Esophagus muscularis mucosa (tissue), 4 donors: ENCODE measurements around the gene DNM1. TPM values are rescaled to one million over a fixed set of nuclear protein-coding genes. Genes with fewer than 3 reads are reported as not detected.

Source experiments
- DNase-seq: peaks from one replicate; pipeline ENCODE4 v3.0.0-alpha.2; 2017; ENCODE audit errors: extremely low spot score
- H3K27ac ChIP-seq, 4 donors: fragments of 200-600 bp; sonication (generic); replicated peaks in 1 of 4; 1 replicate in 3 of 4; 2 replicates in 1 of 4; pipeline ENCODE4 v1.5.1; 2016 to 2019; ENCODE audit warnings: mild to moderate bottlenecking in 1 of 4
- H3K27me3 ChIP-seq, 4 donors: fragments of 200-600 bp; sonication (generic); one replicate each; pipeline versions ENCODE4 v1.5.1 to v1.6.0; 2016 to 2019
- H3K36me3 ChIP-seq, 4 donors: fragments of 200-600 bp; sonication (generic); one replicate each; pipeline ENCODE4 v1.5.1; 2016 to 2019
- H3K4me1 ChIP-seq, 4 donors: fragments of 200-600 bp; sonication (generic); one replicate each; pipeline ENCODE4 v1.5.1; 2016 to 2019
- H3K4me3 ChIP-seq, 4 donors: fragments of 200-600 bp; sonication (generic); 1 replicate in 2 of 4; 2 replicates in 2 of 4; pipeline ENCODE4 v1.5.1; 2016 to 2019; ENCODE audit warnings: mild to moderate bottlenecking in 4 of 4, moderate library complexity in 1 of 4
- H3K9me3 ChIP-seq, 4 donors: fragments of 200-600 bp; sonication (generic); 1 replicate in 3 of 4; 2 replicates in 1 of 4; pipeline ENCODE4 v1.5.1; 2016 to 2019
- CTCF ChIP-seq, 3 experiments: fragments of 200-600 bp in 2 of 3; fragments of 450-650 bp in 1 of 3; sonication (generic) in 2 of 3; IDR thresholded peaks; one replicate each; pipeline ENCODE4 v1.5.1; 2017 to 2019; ENCODE audit warnings: antibody characterized with exemption in 3 of 3, mild to moderate bottlenecking in 2 of 3, moderate library complexity in 1 of 3
- EP300 ChIP-seq: sonication (generic); formaldehyde crosslinking; IDR thresholded peaks from one replicate; pipeline ENCODE4 v1.6.1; 2017; ENCODE audit warnings: antibody characterized with exemption
- POLR2A ChIP-seq: fragments of 450-650 bp; IDR thresholded peaks from one replicate; pipeline ENCODE4 v1.6.1; 2017; ENCODE audit warnings: antibody characterized with exemption, moderate library complexity, mild to moderate bottlenecking, low read depth
- POLR2AphosphoS5 ChIP-seq, 2 donors: sonication (generic); formaldehyde crosslinking; IDR thresholded peaks; one replicate each; pipeline ENCODE4 v1.6.1; 2017; ENCODE audit warnings: antibody characterized with exemption in 2 of 2
- WGBS: methylation state at CpG from one replicate; pipeline ENCODE4 v1.1.5; 2018; 5-methylcytosine and 5-hydroxymethylcytosine counted together
- intact Hi-C: fragments of 100-400 bp; cut with DNase I; formaldehyde crosslinking; loops from one replicate; pipeline ENCODE4 v1.15.1; 2023
- small RNA-seq, 3 donors: library from RNA; depleted of rRNA; stranded (forward); fragments of <200 nt; gene quantifications; one replicate each; pipeline ENCODE3, GENCODE V24; 2016
- total RNA-seq, 4 donors: library from RNA; depleted of rRNA; stranded (reverse); fragments of >200 nt; gene quantifications; one replicate each; pipeline versions ENCODE4 v1.1.0 to v1.2.1, GENCODE V29; 2016

Gene DNM1
- total RNA-seq, 4 donors from 2014 or later: 10.9 to 27.0 (median 16.8) TPM

DNA sequence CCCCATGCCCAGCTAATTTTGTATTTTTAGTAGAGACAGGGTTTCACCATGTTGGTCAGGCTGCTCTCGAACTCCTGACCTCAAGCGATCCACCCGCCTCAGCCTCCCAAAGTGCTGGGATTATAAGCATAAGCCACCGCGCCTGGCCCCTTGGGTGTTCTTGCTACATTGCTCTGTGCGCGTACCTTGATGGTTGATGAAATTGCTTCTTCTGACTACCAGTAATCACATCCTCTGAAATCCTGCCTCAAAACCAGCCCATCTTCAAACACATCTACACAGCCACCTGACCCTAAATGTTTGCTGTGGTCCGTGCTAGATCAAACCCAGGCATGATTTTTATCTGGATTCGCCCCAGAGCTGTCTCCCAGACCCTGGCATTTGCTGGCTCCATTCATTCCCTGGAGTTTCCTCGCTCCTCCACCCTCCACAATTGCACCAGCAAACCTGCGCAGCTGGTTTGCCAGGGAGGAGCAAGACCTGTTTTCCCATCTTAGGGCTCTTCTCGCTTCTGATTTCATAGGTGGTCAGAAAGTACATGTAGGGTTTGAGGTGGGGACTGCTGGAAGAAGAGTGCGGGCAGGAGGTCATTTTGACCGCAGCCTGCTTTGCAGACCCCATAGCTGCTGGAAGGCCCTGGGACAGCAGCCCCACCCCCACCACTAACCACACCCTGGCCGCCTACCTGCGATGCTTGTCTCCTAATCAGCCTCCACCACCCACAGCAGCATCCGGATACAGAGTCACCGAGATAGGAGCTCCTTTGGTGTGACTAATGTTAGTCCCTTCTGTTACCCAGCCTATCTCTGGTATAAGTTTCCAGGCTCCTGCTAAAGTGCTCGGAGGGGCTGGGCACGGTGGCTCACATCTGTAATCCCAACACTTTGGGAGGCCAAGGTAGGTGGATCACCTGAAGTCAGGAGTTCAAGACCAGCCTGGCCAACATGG, 95.6 kb downstream of the DNM1 start:
- Histone ChIP-seq H3K27me3 (no peaks in the 10 kb centered on the region), H3K4me3 (no peak overlapping the region), H3K36me3 (peaks cover 0 to 6% (median 0%) of the 10 kb centered on the region in 4 donors), H3K9me3 (no peaks in the 10 kb centered on the region), H3K4me1 (peaks cover 0 to 5% (median 2%) of the 10 kb centered on the region in 4 donors), H3K27ac (no peak overlapping the region)
- intact Hi-C loops: no loop called here
- 92% methylated on average over 20 of the region's 20 CpGs for WGBS
- DNase-seq: no peak
- TF ChIP-seq POLR2A (no peak), POLR2AphosphoS5 (IDR thresholded peaks at IDR 0.05) (no peak), CTCF (IDR thresholded peaks at IDR 0.05) (no peak), EP300 (no peak)

GRCh38 chr9:128304136-128304970, 101.2 kb downstream of the DNM1 start:
- intact Hi-C loops: no loop called here
- Histone ChIP-seq H3K9me3 (no peaks in the 10 kb centered on the region), H3K27ac (no peak overlapping the region), H3K4me1 (no peaks in the 10 kb centered on the region), H3K4me3 (no peak overlapping the region), H3K27me3 (no peaks in the 10 kb centered on the region), H3K36me3 (peaks cover 2 to 19% (median 12%) of the 10 kb centered on the region in 4 donors)
- no peak for DNase-seq
- TF ChIP-seq EP300 (no peak), CTCF (IDR thresholded peaks at IDR 0.05) (no peak), POLR2A (no peak), POLR2AphosphoS5 (IDR thresholded peaks at IDR 0.05) (no peak)
- 76% methylated on average over 9 of the region's 9 CpGs for WGBS

Small RNAs within 50 kb of the gene (small RNA-seq; reads per million reads assigned to genes)
- gene MIR199B (20.1 to 34.5 (median 22.0) reads per million in 3 donors), gene MIR3154 (0 reads per million in 3 donors)

Other genes starting within 250 kb of the DNM1 start
- 10 to 100 TPM; 12.4 to 29.5 (median 20.0) TPM for gene EEIG1, start 222.4 kb upstream of the DNM1 start, total RNA-seq
- gene NAIF1, start 136.1 kb upstream of the DNM1 start, total RNA-seq: 10 to 100 TPM in 2 of 4 donors, 1 to 10 TPM in 2; 5.4 to 12.0 (median 9.7) TPM
- 100 to 1,000 TPM in 1 of 4 donors, 10 to 100 TPM in 3; 14.5 to 140 (median 21.3) TPM for gene SLC25A25, start 135.1 kb upstream of the DNM1 start, total RNA-seq
- gene PTGES2, start 75.7 kb upstream of the DNM1 start, total RNA-seq: 10 to 100 TPM; 58.0 to 72.7 (median 60.5) TPM
- gene LCN2, start 53.9 kb upstream of the DNM1 start, total RNA-seq: 1 to 10 TPM in 1 of 4 donors, under 1 TPM in 1, not detected in 2; 0.83 to 6.2 TPM
- gene BBLN, start 43.1 kb upstream of the DNM1 start, total RNA-seq: 100 to 1,000 TPM; 132 to 213 (median 148) TPM
- gene CIZ1, start 11.8 kb upstream of the DNM1 start, total RNA-seq: 100 to 1,000 TPM in 1 of 4 donors, 10 to 100 TPM in 3; 57.5 to 110 (median 73.2) TPM
- gene GOLGA2, start 72.6 kb downstream of the DNM1 start, total RNA-seq: 100 to 1,000 TPM in 2 of 4 donors, 10 to 100 TPM in 2; 71.1 to 108 (median 101) TPM
- 10 to 100 TPM; 16.2 to 26.6 (median 21.0) TPM for gene SWI5, start 72.9 kb downstream of the DNM1 start, total RNA-seq
- 10 to 100 TPM in 1 of 4 donors, 1 to 10 TPM in 3; 5.4 to 13.2 (median 9.5) TPM for gene TRUB2, start 119.1 kb downstream of the DNM1 start, total RNA-seq
- gene COQ4, start 119.5 kb downstream of the DNM1 start, total RNA-seq: 10 to 100 TPM; 23.3 to 37.6 (median 30.1) TPM
- gene SLC27A4, start 137.1 kb downstream of the DNM1 start, total RNA-seq: 10 to 100 TPM; 15.8 to 35.6 (median 25.5) TPM
- 10 to 100 TPM; 25.3 to 36.8 (median 28.3) TPM for gene URM1, start 168.0 kb downstream of the DNM1 start, total RNA-seq
- gene CERCAM, start 217.5 kb downstream of the DNM1 start, total RNA-seq: 10 to 100 TPM; 21.7 to 31.0 (median 27.5) TPM